GM19467 (cell line): ENCODE measurements around the gene ACOT9.
"Not testable (repeated sequence)": the region's sequence is repeated elsewhere in the genome, so short reads cannot be mapped to it uniquely, and the experiment has no call there.

Experiments used
- ATAC-seq: cut with Tn5 transposase; IDR thresholded peaks from one replicate; pipeline ENCODE4 v1.9.1; 2021; ENCODE audit warnings: mild to moderate bottlenecking, moderate library complexity; ENCODE audit not compliant: unreplicated experiment

The ACOT9 gene

DNA sequence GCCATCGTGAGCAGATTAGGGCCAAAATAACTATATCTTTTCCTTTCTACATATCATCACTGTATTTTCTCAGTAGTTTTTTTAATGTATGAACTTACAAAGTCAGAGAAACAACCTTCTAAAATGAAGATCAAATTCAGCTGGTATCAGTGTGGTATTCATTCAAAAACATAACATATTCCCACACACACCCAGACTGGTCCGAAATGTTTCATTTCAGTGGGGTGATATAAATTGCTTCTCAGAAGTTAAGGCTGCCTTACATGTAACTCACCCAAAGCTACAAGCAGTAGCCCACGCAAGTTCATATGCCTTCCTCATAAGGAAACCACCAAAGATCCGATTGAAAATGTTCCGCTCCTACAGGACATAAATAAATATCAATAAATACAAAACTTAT lies 37.8 kb downstream of the ACOT9 start:
- ATAC-seq = no peak

GRCh38 chrX:23704673-23705206 lies 38.3 kb downstream of the ACOT9 start:
- ATAC-seq = no peak

DNA sequence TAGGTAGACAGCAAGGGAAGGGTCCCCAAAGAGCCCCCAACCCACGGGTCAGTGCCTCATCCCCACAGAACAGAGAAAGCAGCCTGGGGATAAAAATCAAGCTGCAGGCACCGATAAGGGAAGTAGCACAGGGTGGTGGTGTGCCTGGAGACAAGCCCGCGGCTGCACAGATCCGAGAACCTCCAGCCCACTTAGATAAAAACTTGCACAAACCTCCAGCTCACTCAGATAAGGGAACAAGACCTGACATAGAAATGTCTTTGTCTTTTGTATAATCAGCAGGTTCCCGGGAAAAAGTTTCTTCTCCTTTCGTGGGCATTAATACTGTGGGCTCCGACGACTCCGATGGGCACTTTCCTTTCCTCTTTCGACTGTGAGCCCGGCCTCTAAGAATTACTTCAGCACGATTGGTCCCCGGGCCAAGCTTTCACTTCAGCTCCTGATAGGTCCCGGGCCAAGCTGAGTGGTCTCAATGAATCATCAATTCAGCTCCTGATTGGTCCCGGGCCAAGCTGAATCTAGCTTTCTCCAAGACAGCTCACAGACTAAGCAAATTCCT lies 43.4 kb downstream of the ACOT9 start:
- no peak for ATAC-seq

DNA sequence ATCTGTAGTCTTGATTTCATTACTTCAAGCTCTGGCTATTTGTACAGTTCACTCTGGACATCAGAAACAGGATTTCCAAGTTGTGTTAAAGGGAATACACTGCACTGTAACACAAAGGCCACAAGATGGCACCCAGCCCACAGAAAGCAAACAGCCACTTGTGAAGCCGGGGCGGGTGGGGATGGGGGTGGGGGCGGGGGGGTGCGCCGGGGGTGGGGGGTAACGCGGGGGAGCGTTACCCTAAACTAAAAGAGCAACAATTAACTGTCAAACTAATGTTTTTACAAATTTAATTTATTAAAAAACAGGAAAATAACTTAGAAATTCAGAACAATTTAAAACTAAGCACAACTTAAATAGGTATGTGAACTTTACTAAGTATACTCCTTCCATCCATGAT lies 48.5 kb downstream of the ACOT9 start:
- peak; percentile 59 for ATAC-seq

GRCh38 chrX:23692166-23692565 lies 50.9 kb downstream of the ACOT9 start:
- ATAC-seq = no peak

GRCh38 chrX:23676486-23676885 lies 66.6 kb downstream of the ACOT9 start:
- not testable (repeated sequence) for ATAC-seq

- ATAC-seq = no peak
Measured at GRCh38 chrX:23673108-23673507, 70.0 kb downstream of the ACOT9 start.

DNA sequence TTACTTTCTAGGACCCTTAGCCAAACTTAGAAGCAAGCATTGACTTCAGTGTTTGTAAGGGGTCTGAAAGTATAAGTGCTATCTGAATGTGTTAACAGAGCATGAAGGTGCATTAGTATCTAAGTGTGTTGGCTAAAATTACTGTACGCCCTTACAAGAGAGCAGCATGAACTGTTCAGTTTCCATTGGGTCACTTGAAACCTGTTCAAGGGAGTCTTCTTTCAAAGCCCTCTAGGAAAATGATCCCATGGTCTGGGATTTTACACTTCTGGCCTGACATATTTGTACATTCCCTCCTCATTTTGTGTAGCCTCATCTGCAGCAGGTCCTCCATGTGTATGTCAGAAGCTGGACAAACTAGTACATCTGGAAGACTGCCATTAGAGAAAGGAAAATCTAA lies 72.5 kb downstream of the ACOT9 start:
- no peak for ATAC-seq

DNA sequence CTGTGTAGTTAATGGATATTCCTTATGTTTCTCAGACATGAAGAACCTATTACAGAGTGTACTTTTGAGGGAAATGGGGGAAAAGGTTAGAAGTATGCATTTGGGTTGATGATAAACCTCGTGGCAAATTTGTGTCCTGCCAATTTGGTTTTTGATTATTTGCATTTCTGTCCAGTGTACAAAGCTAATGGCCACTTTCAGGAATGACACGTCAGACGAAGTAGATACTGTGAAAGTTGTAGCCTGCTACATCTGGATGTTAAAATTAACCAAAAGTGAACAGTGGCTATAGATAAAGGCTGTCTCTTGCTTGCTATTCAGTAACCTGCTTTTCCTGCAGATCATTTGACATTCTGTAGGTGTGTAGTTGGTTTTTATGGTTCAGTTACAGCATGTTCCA lies 74.7 kb downstream of the ACOT9 start:
- ATAC-seq = peak; percentile 49

DNA sequence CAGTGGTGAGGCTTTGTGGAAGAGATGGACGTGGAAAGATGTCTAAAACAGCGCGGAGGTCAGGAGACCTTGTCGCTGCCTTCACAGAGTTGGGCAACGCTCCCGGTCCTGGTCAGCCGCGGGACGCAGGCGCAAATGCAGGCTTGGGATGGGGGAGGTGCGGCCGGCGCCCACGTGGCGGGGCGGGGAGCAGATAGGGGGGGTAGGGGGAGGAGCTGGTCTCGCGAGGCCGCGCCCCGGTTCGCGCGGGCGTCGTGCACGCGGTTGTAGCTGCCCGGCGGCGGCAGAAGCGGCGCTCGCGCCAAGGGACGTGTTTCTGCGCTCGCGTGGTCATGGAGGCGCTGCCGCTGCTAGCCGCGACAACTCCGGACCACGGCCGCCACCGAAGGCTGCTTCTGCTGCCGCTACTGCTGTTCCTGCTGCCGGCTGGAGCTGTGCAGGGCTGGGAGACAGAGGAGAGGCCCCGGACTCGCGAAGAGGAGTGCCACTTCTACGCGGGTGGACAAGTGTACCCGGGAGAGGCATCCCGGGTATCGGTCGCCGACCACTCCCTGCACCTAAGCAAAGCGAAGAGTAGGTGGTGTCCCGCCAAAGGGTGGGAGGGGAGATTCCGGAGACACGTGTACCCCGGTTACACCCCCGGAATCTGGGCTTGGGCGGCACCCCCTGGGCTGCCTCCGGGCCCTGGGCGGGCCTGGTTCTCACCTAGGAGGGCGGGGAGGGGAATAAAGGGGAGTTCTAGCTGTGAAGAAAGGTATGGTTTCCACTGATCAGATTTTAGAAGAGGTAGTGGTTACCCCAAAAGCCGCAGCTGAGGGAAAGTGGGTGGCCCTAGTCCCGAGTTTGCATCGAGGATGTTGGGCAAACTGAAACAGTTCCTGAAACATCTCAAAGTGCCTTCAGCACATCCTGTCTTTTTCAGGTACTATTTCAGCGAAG lies 75.6 kb downstream of the ACOT9 start, which contains the start of gene PRDX4:
TSS of gene PRDX4 (plus strand) at position 255 of the 939 bp plus-strand sequence. CDS start at position 333, 78 bp downstream.
- peak; percentile 46 for ATAC-seq

DNA sequence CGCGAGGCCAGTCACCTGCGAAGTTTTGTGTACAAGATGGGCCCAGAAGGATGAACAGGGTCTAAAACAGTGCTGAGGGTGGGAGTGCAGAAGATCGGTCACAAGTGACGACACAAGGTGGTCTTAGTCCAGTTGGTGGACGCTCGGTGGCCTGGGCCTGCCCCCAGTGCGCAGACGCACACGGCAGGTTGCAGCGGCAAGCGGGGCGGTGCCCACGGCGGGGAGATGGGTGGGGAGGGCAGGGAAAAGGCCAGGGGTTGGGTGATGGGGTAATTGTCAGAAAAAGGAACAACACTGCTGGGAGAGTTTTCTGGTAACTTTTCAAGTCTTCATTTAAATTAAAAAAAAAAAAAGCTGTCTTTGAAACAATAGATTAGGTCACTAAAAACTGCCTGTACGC lies 76.8 kb downstream of the ACOT9 start:
- ATAC-seq = no peak

DNA sequence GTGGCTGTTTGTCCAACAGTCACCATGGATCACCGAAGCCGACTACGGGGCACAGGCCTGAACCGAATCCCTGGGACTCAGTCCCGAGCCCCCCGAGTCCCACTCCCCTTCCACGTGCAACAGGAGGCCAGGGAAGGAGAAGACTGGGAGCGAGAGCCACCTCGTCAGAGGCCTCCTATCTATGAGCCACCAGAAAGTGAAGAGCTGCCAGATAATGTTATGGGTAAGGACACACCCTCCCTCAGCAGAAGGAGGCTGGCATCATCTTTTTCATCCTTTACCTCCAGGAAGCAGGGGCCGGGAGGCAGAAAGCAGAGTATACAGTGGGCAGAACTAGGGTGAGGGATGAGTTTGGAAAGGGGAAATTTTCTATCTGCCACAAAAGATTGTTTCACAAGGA lies 78.6 kb downstream of the ACOT9 start:
- ATAC-seq = no peak

DNA sequence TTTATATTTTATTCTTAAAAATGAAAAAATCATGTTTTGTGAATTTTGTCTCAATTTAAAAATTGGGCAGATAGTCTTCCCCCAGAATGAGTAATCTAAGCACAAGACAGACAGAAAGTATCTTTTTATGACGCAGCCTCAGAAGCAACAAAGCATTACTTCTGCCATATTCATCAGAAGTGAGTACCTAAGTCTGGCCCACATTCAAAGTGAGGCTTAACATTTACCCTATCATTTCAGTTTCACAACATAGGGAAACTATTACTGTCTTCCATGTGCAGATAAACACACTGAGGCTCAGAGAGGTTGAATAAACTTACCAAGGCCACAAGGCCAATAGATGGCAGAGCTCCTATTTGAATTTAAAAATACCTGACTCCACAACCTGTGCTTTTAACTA lies 80.2 kb downstream of the ACOT9 start:
- no peak for ATAC-seq

DNA sequence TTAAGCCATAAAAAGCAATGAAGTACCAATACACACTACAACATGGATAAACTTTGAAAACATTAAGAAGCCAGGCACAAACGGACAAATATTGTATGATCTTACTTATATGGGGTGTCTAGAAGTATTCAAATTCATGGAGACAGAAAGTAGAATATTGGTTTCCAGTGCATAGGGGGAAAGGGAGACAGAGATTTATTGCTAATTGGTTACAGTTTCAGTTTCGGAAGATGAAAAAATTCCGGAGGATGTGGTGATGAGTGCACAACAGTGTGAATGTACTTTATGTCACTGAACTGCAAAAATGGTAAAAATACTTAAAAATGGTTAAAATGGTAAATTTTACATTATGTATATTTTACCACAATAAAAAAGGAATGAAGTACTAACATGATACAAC lies 80.9 kb downstream of the ACOT9 start:
- ATAC-seq = no peak

- no peak for ATAC-seq
Measured at GRCh38 chrX:23661671-23662070, 81.4 kb downstream of the ACOT9 start.

DNA sequence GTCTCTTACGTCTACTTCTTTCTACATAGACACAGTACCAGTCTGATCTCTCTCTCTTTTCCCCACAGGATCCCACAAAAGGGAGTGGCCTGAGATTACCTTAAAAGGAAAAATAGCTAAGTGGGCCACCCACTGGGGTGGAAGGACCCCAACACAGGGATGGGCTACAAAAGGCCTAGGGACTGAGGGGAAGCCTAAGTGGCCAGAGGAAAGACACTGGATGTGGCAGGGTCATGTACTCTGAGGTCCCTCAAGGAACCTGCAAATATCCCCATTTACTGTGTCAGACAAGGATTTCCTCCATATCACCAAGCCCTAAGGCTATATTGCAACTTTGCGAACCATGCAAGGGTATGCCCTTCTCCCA lies 82.3 kb downstream of the ACOT9 start:
- no peak for ATAC-seq

GRCh38 chrX:23660083-23660765 lies 82.9 kb downstream of the ACOT9 start:
- not testable (repeated sequence) for ATAC-seq

DNA sequence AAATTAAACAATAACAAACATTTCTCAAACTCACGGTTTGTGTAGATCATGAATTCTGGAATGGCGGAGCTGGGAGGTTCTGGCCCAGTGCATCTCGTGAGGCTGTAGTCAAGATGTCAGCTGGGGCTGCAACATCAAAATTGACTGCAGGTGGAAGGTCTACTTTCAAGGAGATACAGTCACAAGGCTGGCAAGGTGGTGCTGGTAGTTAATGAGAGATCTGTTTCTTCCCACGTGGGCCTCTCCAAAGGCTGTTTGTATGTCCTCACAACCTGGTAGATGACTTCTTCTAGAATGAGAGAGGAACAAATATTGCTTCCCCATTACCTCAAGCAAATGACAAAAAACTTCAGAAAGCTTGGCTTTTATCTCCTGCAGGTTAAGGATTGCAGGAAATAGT lies 83.7 kb downstream of the ACOT9 start:
- no peak for ATAC-seq

- no peak for ATAC-seq
Measured at GRCh38 chrX:23656684-23657083, 86.4 kb downstream of the ACOT9 start.

GRCh38 chrX:23656091-23656490 lies 87.0 kb downstream of the ACOT9 start:
- no peak for ATAC-seq
